A673 (cell line): ENCODE data around the gene TTPAL.

ENCODE experiments used
- CTCF ChIP-seq: fragments of 300-800, 200-600 bp; sonication (generic); conservative IDR thresholded peaks from 2 replicates; pipeline ENCODE4 v1.5.1; 2017; ENCODE audit warnings: low read depth, mild to moderate bottlenecking, antibody characterized with exemption, low read length, moderate library complexity, mixed read lengths
- EZH2 ChIP-seq: fragments of 200-600 bp; sonication (generic); IDR thresholded peaks from 2 replicates; pipeline ENCODE4 v1.6.1; 2017; ENCODE audit warnings: borderline replicate concordance, low read depth, mild to moderate bottlenecking, mixed read lengths, antibody characterized with exemption, low read length; ENCODE audit not compliant: poor library complexity, severe bottlenecking

- no peak for TF ChIP-seq CTCF
- no peak for TF ChIP-seq EZH2
Observed at GRCh38 chr20:44450903-44451450, 24.7 kb upstream of the TTPAL start.
